Neural progenitor cell (in vitro differentiated cells): ENCODE data around the gene LRBA. TPM values are rescaled to one million over a fixed set of nuclear protein-coding genes. Genes with fewer than 3 reads are reported as not detected.
A peak's percentile ranks its signal among the peaks of the same experiment; 100 is the strongest.
"Not testable (repeated sequence)": the region's sequence is repeated elsewhere in the genome, so short reads cannot be mapped to it uniquely, and the experiment has no call there.

Experiments used
- DNase-seq: peaks from one replicate; pipeline ENCODE4 v3.0.0-alpha.2; 2016; ENCODE audit warnings: low spot score
- H2AFZ ChIP-seq: fragments of 200-600 bp; sonication (generic); replicated peaks from 2 replicates; pipeline ENCODE4 v1.6.1; 2016; ENCODE audit warnings: antibody characterized with exemption
- H3F3A ChIP-seq: fragments of 200-600 bp; sonication (generic); 2 replicates; pipeline ENCODE4 v1.6.1; 2016; ENCODE audit warnings: antibody characterized with exemption, low read depth
- H3K27ac ChIP-seq: fragments of 200-600 bp; sonication (generic); 2 replicates; pipeline ENCODE4 v1.5.1; 2016; ENCODE audit warnings: mild to moderate bottlenecking
- H3K27me3 ChIP-seq: fragments of 200-600 bp; sonication (generic); 2 replicates; pipeline ENCODE4 v1.6.1; 2016; ENCODE audit warnings: mild to moderate bottlenecking, moderate library complexity
- H3K36me3 ChIP-seq: fragments of 200-600 bp; sonication (generic); 2 replicates; pipeline ENCODE4 v1.5.1; 2016
- H3K4me1 ChIP-seq: fragments of 200-600 bp; sonication (generic); 2 replicates; pipeline ENCODE4 v1.6.1; 2016; ENCODE audit warnings: mixed run types
- H3K4me2 ChIP-seq: fragments of 200-600 bp; sonication (generic); 2 replicates; pipeline ENCODE4 v1.6.1; 2016
- H3K4me3 ChIP-seq: fragments of 200-600 bp; sonication (generic); 2 replicates; pipeline ENCODE4 v1.5.1; 2016
- H3K79me2 ChIP-seq: fragments of 200-600 bp; sonication (generic); 2 replicates; pipeline ENCODE4 v1.6.1; 2016; ENCODE audit warnings: low read depth
- H3K9ac ChIP-seq: fragments of 200-600 bp; sonication (generic); 2 replicates; pipeline ENCODE4 v1.6.1; 2016
- H3K9me3 ChIP-seq: fragments of 200-600 bp; sonication (generic); 2 replicates; pipeline ENCODE4 v1.5.1; 2016; ENCODE audit warnings: low read depth
- H4K20me1 ChIP-seq: fragments of 200-600 bp; sonication (generic); 2 replicates; pipeline ENCODE4 v1.6.1; 2016; ENCODE audit warnings: low read depth
- H3K27ac Mint-ChIP-seq: 3 replicates; pipeline ENCODE4 v1.8.0; 2021; ENCODE audit warnings: mixed read lengths
- H3K27me3 Mint-ChIP-seq: 2 replicates; pipeline ENCODE4 v1.8.0; 2022; ENCODE audit warnings: low read depth, mild to moderate bottlenecking, inconsistent platforms, moderate library complexity, mixed read lengths; ENCODE audit not compliant: insufficient read depth
- H3K36me3 Mint-ChIP-seq: 3 replicates; pipeline ENCODE4 v1.8.0; 2021; ENCODE audit warnings: mixed read lengths
- H3K4me1 Mint-ChIP-seq: 3 replicates; pipeline ENCODE4 v1.8.0; 2021; ENCODE audit warnings: mixed read lengths
- H3K4me3 Mint-ChIP-seq: 3 replicates; pipeline ENCODE4 v1.8.0; 2021; ENCODE audit warnings: mild to moderate bottlenecking, moderate library complexity, mixed read lengths
- H3K9me3 Mint-ChIP-seq: 3 replicates; pipeline ENCODE4 v1.8.0; 2020; ENCODE audit warnings: mixed read lengths
- EZH2 ChIP-seq: fragments of 200-600 bp; sonication (generic); IDR thresholded peaks from 2 replicates; pipeline ENCODE4 v1.6.1; 2017; ENCODE audit warnings: antibody characterized with exemption, mild to moderate bottlenecking, moderate library complexity
- EZH2phosphoT487 ChIP-seq: fragments of 200-600 bp; sonication (generic); IDR thresholded peaks from 2 replicates; pipeline ENCODE4 v1.6.1; 2017; ENCODE audit warnings: antibody characterized with exemption
- total RNA-seq: library from RNA; depleted of rRNA; stranded (reverse); fragments of >200 nt; gene quantifications from 2 replicates; pipeline ENCODE4 v1.2.3, GENCODE V29; 2015; ENCODE audit warnings: low replicate concordance
- TF ChIP-seq, protein P1 (sequence below): fragments of 200-600 bp; sonication (generic); IDR thresholded peaks from 2 replicates; pipeline ENCODE4 v1.5.1; 2017; ENCODE audit warnings: antibody characterized with exemption, mild to moderate bottlenecking

Gene LRBA
- total RNA-seq, 1 donor from 2014 or later, result 111 TPM

DNA sequence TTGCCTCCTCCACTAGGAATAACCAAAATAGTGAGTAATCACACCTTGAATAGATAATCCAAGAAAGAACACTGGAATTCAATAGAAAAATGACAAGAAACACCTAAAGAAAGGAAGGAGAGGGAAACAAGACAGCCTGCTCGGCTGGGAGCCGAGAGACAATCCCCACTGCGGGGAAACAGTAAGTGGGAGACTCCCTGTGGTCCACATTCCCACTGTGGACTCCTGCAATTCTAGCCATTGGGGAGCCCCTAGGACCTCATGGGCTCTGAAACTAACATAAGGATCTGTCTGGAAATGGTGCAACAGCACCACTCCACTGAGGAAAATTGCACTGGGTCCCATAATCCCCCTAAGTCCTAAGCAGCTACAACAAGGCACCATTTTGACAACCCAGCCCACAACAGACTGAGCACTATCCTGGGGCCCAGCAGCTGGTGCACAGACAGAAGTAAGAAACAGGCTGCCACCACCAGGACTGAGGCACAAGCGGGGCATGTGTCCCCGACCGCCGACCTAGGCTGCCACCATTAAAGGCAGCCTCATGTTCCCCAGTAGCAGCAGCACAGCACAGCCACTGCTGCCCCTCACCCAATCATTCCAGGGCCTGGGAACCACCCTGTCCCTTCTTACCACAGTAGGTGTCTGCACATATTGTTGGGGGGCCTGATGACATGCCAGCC, 14.2 kb downstream of the LRBA start:
- Mint-ChIP-seq H3K27ac (no peak overlapping the region), H3K4me3 (no peak overlapping the region), H3K27me3 (no peaks in the 10 kb centered on the region), H3K36me3 (peaks cover 4% of the 10 kb centered on the region), H3K4me1 (no peaks in the 10 kb centered on the region), H3K9me3 (no peaks in the 10 kb centered on the region)
- H3K9ac ChIP-seq, result no peak overlapping the region
- H3K36me3 ChIP-seq, result no peaks in the 10 kb centered on the region
- no peak for TF ChIP-seq EZH2
- TF ChIP-seq EZH2phosphoT487, result no peak
- TF ChIP-seq, protein P1, sequence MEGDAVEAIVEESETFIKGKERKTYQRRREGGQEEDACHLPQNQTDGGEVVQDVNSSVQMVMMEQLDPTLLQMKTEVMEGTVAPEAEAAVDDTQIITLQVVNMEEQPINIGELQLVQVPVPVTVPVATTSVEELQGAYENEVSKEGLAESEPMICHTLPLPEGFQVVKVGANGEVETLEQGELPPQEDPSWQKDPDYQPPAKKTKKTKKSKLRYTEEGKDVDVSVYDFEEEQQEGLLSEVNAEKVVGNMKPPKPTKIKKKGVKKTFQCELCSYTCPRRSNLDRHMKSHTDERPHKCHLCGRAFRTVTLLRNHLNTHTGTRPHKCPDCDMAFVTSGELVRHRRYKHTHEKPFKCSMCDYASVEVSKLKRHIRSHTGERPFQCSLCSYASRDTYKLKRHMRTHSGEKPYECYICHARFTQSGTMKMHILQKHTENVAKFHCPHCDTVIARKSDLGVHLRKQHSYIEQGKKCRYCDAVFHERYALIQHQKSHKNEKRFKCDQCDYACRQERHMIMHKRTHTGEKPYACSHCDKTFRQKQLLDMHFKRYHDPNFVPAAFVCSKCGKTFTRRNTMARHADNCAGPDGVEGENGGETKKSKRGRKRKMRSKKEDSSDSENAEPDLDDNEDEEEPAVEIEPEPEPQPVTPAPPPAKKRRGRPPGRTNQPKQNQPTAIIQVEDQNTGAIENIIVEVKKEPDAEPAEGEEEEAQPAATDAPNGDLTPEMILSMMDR, result no peak
- no peak overlapping the region for H3K4me3 ChIP-seq
- DNase-seq, result peak; percentile 9
- H3K79me2 ChIP-seq, result peaks cover 88% of the 10 kb centered on the region
- no peaks in the 10 kb centered on the region for H3F3A ChIP-seq
- H2AFZ ChIP-seq, result no peak overlapping the region
- no peak overlapping the region for H3K27ac ChIP-seq
- no peaks in the 10 kb centered on the region for H3K9me3 ChIP-seq
- H3K27me3 ChIP-seq, result no peaks in the 10 kb centered on the region
- H4K20me1 ChIP-seq, result peaks cover 9% of the 10 kb centered on the region
- H3K4me1 ChIP-seq, result peaks cover 7% of the 10 kb centered on the region
- no peak overlapping the region for H3K4me2 ChIP-seq

- Histone ChIP-seq H3K79me2 (peaks cover 93% of the 10 kb centered on the region), H3K27me3 (no peaks in the 10 kb centered on the region)
Observed at GRCh38 chr4:150999086-150999485, 16.0 kb downstream of the LRBA start.

DNA sequence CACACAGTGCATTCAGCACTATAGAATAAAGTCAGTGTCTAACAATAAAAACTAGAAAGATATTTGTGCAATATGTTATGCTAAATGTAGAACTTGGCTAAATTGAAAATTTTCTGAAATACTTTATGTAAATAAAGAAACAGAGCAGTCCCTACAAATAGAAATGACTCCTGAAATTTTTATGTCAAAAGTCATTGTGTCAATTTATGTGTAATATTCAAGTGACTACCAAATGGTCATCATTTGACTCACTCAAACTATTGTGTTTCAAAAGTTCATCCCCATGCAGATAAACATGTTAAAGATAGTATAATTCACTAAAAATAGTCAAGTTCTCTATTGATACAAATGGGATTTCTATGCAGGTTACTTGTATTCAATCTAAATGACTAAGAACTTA, 17.9 kb downstream of the LRBA start:
- no peaks in the 10 kb centered on the region for H3K27me3 ChIP-seq
- H3K27me3 Mint-ChIP-seq, result no peaks in the 10 kb centered on the region
- TF ChIP-seq EZH2phosphoT487, result no peak
- no peaks in the 10 kb centered on the region for H3K36me3 ChIP-seq
- no peak overlapping the region for H3K4me3 Mint-ChIP-seq
- no peak overlapping the region for H2AFZ ChIP-seq
- peaks cover 98% of the 10 kb centered on the region for H3K79me2 ChIP-seq
- no peak overlapping the region for H3K4me3 ChIP-seq
- peaks cover 4% of the 10 kb centered on the region for H3K36me3 Mint-ChIP-seq
- no peaks in the 10 kb centered on the region for H3K9me3 ChIP-seq
- H3K4me1 Mint-ChIP-seq, result no peaks in the 10 kb centered on the region
- H3F3A ChIP-seq, result no peaks in the 10 kb centered on the region
- no peak overlapping the region for H3K9ac ChIP-seq
- H4K20me1 ChIP-seq, result peaks cover 13% of the 10 kb centered on the region
- no peak overlapping the region for H3K27ac ChIP-seq
- no peak overlapping the region for H3K27ac Mint-ChIP-seq
- no peak overlapping the region for H3K4me2 ChIP-seq
- H3K9me3 Mint-ChIP-seq, result no peaks in the 10 kb centered on the region
- H3K4me1 ChIP-seq, result peaks cover 18% of the 10 kb centered on the region
- no peak for DNase-seq

More at GRCh38 chr4:150999086-150999485, 16.0 kb downstream of the LRBA start:
- H3K9me3 ChIP-seq, result no peaks in the 10 kb centered on the region
- Mint-ChIP-seq H3K36me3 (peaks cover under 1% of the 10 kb centered on the region), H3K27me3 (no peaks in the 10 kb centered on the region), H3K4me3 (no peak overlapping the region), H3K4me1 (no peaks in the 10 kb centered on the region), H3K27ac (no peak overlapping the region), H3K9me3 (no peaks in the 10 kb centered on the region)
- H3F3A ChIP-seq, result no peaks in the 10 kb centered on the region
- no peaks in the 10 kb centered on the region for H3K36me3 ChIP-seq
- peaks cover 18% of the 10 kb centered on the region for H3K4me1 ChIP-seq
- H3K9ac ChIP-seq, result no peak overlapping the region
- peaks cover 12% of the 10 kb centered on the region for H4K20me1 ChIP-seq
- no peak overlapping the region for H3K27ac ChIP-seq
- H3K4me3 ChIP-seq, result no peak overlapping the region
- H2AFZ ChIP-seq, result no peak overlapping the region
- DNase-seq, result no peak
- no peak overlapping the region for H3K4me2 ChIP-seq
- TF ChIP-seq EZH2phosphoT487 (no peak), EZH2 (no peak)
- TF ChIP-seq, protein P1, result no peak

DNA sequence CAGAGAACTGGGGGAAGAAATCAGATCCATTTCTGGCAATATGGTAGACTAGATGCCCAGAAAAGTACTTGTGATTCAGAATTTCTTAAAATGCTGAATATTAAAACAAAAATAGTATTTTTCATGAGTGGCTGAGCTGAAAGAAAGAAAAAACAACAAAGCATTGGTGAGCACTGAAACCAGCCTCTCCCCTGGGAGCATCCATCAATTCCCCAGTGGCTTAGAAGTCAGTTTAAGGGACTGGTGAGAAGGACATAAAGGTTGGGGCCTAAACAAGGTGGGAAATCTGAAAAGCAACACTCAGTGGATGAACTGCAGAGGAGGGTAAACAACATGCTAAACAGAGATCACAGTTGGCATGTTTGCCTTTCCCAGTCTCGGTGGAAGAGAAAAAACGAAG, 20.4 kb downstream of the LRBA start:
- Histone ChIP-seq H3K36me3 (no peaks in the 10 kb centered on the region), H4K20me1 (peaks cover 7% of the 10 kb centered on the region), H3K79me2 (peaks cover 99% of the 10 kb centered on the region), H3F3A (no peaks in the 10 kb centered on the region), H3K4me2 (no peak overlapping the region), H3K9ac (no peak overlapping the region), H3K4me1 (peaks cover 12% of the 10 kb centered on the region), H3K27me3 (no peaks in the 10 kb centered on the region), H3K9me3 (no peaks in the 10 kb centered on the region), H3K27ac (no peak overlapping the region), H3K4me3 (no peak overlapping the region), H2AFZ (no peak overlapping the region)
- Mint-ChIP-seq H3K4me1 (no peaks in the 10 kb centered on the region), H3K27me3 (no peaks in the 10 kb centered on the region), H3K4me3 (no peak overlapping the region), H3K27ac (no peak overlapping the region), H3K36me3 (peaks cover 6% of the 10 kb centered on the region), H3K9me3 (no peaks in the 10 kb centered on the region)
- TF ChIP-seq EZH2 (no peak), EZH2phosphoT487 (no peak)
- TF ChIP-seq, protein P1, result no peak
- no peak for DNase-seq

DNA sequence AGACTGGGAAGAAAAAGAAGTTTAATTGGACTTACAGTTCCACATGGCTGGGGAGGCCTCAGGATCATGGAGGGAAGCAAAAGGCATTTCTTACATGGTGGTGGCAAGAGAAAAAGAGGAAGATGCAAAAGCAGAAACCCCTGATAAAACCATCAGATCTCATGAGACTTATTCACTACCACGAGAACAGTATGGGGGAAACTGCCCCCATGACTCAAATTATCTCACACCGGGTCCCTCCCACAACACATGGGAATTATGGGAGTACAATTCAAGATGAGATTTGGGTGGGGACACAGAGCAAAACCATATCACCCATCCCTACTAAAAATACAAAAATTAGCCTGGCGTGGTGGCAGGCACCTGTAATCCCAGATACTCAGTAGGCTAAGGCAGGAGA, 21.5 kb downstream of the LRBA start:
- H3K4me3 Mint-ChIP-seq, H3K27me3 ChIP-seq, H4K20me1 ChIP-seq, H3K27ac Mint-ChIP-seq, H3K4me1 Mint-ChIP-seq, H3F3A ChIP-seq, H3K27me3 Mint-ChIP-seq, H3K27ac ChIP-seq, DNase-seq, H3K4me3 ChIP-seq, H3K36me3 ChIP-seq, H3K9ac ChIP-seq, H3K36me3 Mint-ChIP-seq, H2AFZ ChIP-seq, H3K4me2 ChIP-seq, H3K9me3 Mint-ChIP-seq, H3K9me3 ChIP-seq: not testable (repeated sequence)
- peaks cover 99% of the 10 kb centered on the region for H3K79me2 ChIP-seq
- H3K4me1 ChIP-seq, result peaks cover 12% of the 10 kb centered on the region
